Prostate gland (tissue), 2 donors: ENCODE results near the gene CTNS.

Experiments
- CTCF ChIP-seq, 4 experiments: fragments of 200-600 bp in 2 of 4; fragments of 450-650 bp in 2 of 4; sonication (generic) in 2 of 4; IDR thresholded peaks; 1 replicate in 3 of 4; 2 replicates in 1 of 4; pipeline ENCODE4 v1.5.1; 2016 to 2019; ENCODE audit warnings: antibody characterized with exemption in 4 of 4, mild to moderate bottlenecking in 2 of 4, moderate library complexity in 2 of 4
- POLR2A ChIP-seq: fragments of 450-650 bp; IDR thresholded peaks from one replicate; pipeline ENCODE4 v1.6.1; 2016; ENCODE audit warnings: antibody characterized with exemption, mild to moderate bottlenecking

GRCh38 chr17:3589784-3590183 lies 46.8 kb upstream of the CTNS start:
- TF ChIP-seq CTCF (IDR thresholded peaks at IDR 0.05): no peak
- no peak for TF ChIP-seq POLR2A
